Neuron (in vitro differentiated cells): ENCODE measurements around the gene ARHGAP27.

ENCODE experiments used
- H2AFZ ChIP-seq: one replicate; pipeline ENCODE4 v1.6.1; 2013; ENCODE audit warnings: low read depth, mild to moderate bottlenecking, inconsistent platforms, low read length, moderate library complexity
- H3K27me3 ChIP-seq: one replicate; pipeline ENCODE4 v1.6.1; 2013; ENCODE audit warnings: low read length; ENCODE audit not compliant: insufficient read depth
- H3K36me3 ChIP-seq: one replicate; pipeline ENCODE4 v1.6.1; 2013; ENCODE audit warnings: low read length; ENCODE audit not compliant: insufficient read depth
- H3K4me1 ChIP-seq: one replicate; pipeline ENCODE4 v1.6.1; 2013; ENCODE audit warnings: low read length; ENCODE audit not compliant: insufficient read depth
- H3K4me3 ChIP-seq: 2 replicates; pipeline ENCODE4 v1.5.1; 2013; ENCODE audit warnings: mild to moderate bottlenecking, low read length, moderate library complexity
- H3K9me3 ChIP-seq: one replicate; pipeline ENCODE4 v1.6.1; 2013; ENCODE audit warnings: low read length

The ARHGAP27 gene

DNA sequence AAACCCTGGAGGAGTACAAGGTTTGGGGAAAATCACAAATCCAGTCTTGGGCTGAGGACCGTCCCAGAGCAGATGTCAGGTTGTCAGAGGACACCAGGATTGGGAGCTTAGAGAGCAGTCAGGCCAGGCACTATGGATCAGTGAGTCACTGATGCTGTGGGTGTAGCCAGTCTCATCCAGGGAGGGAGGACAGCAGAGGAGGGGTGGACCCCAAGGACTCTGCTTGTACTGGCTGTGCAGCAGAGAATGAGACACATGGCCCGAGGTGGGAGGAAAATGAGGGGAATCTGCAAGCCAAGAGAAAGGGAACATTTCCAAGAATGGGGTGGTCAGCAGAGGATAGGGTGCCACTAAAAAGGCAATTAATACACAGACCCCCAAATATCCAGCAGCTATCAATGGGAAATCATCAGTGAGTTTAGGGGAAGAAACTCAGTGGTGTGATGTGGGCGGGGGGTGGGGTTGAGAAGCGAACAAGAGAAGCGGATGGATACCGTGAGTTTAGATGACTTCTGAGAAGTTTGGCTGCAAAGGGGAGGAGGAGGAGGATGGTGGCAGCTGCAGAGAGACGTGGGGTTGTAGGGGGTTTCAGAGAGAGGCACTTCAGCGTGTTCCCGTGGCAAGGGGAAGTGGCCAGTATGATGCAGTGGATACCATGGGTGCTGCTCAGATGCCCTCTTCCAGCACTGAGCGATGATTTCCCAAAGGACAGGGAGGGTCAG lies 43.9 kb downstream of the ARHGAP27 start:
- Histone ChIP-seq H3K27me3 (peaks cover 9% of the 10 kb centered on the region), H3K4me1 (no peaks in the 10 kb centered on the region), H2AFZ (no peak overlapping the region), H3K36me3 (no peaks in the 10 kb centered on the region), H3K9me3 (no peaks in the 10 kb centered on the region), H3K4me3 (no peak overlapping the region)

DNA sequence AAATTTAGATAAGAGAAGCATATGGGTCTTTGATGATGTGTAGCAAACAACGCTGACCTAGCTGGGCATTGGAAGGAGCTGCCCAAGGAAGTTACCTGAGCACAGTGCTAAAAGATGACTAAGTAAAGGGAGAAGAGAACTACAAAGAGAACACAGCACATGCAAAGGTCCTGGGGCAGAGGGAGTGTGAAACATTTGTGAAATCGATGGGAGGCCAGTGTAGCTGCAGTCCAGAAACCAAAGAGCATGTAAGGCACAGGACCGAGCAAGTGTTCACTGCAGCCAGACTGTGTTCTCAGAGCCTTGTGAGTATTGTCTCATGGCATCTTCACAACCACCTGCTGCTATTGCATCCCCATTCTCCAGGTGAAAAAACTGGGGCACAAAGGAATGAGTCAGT lies 44.9 kb downstream of the ARHGAP27 start:
- H3K9me3 ChIP-seq: no peaks in the 10 kb centered on the region
- H2AFZ ChIP-seq: no peak overlapping the region
- H3K4me1 ChIP-seq: no peaks in the 10 kb centered on the region
- H3K4me3 ChIP-seq: no peak overlapping the region
- H3K27me3 ChIP-seq: peaks cover 9% of the 10 kb centered on the region
- no peaks in the 10 kb centered on the region for H3K36me3 ChIP-seq

DNA sequence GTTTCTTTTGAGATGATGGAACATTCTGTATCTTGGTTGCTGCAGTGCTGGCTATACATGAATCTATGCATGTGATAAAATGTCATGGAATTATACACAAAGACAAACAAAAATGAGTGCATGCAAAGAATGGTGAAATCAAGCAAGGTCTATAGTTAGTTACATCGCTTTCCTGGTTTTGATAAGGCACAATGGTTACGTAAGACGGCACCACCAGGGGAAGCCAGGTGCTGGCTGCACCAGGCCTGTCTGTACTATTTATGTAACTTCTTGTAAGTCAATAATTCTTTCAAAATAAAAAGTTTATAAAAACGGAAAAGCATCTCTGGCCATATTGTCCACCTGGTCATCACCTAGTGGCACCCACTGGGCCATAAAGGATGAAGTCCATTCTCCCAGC lies 46.5 kb downstream of the ARHGAP27 start:
- H3K4me1 ChIP-seq: no peaks in the 10 kb centered on the region
- H3K4me3 ChIP-seq: no peak overlapping the region
- no peaks in the 10 kb centered on the region for H3K9me3 ChIP-seq
- peaks cover 9% of the 10 kb centered on the region for H3K27me3 ChIP-seq
- no peak overlapping the region for H2AFZ ChIP-seq
- H3K36me3 ChIP-seq: no peaks in the 10 kb centered on the region

- no peak overlapping the region for H3K4me3 ChIP-seq
- H3K9me3 ChIP-seq: no peaks in the 10 kb centered on the region
- peaks cover 7% of the 10 kb centered on the region for H3K27me3 ChIP-seq
- H2AFZ ChIP-seq: no peak overlapping the region
- no peaks in the 10 kb centered on the region for H3K36me3 ChIP-seq
- H3K4me1 ChIP-seq: no peaks in the 10 kb centered on the region
Observed at GRCh38 chr17:45385331-45385997, 47.2 kb downstream of the ARHGAP27 start.

DNA sequence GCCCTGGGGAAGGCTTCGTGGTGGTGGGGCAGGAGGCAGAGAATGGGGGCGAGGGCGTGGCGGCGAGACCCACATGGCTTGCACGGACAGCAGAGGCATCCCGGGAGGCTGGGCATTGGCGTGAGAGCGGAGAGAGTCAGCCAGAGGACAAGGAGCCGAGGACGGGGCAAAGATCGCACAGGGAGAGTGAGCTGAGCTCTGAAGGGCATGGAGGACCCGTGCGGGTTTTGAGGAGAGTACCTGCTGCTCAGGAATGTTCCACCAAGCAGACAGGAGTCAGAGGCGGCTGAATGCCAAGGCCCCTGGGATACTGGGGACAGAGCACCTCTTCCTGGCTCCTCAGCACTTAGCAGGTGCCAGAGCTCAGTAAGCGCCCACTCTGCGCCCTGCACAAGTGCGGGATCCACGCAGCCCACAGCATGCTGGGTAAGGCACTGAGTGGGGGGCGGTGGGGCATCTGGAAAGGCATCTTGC lies 47.8 kb downstream of the ARHGAP27 start:
- Histone ChIP-seq H3K4me3 (no peak overlapping the region), H3K27me3 (peaks cover 7% of the 10 kb centered on the region), H2AFZ (no peak overlapping the region), H3K9me3 (no peaks in the 10 kb centered on the region), H3K36me3 (no peaks in the 10 kb centered on the region), H3K4me1 (no peaks in the 10 kb centered on the region)

- Histone ChIP-seq H3K36me3 (no peaks in the 10 kb centered on the region), H2AFZ (no peak overlapping the region), H3K27me3 (peaks cover 1% of the 10 kb centered on the region), H3K4me1 (no peaks in the 10 kb centered on the region), H3K4me3 (no peak overlapping the region), H3K9me3 (no peaks in the 10 kb centered on the region)
Observed at GRCh38 chr17:45384047-45384788, 48.5 kb downstream of the ARHGAP27 start.

DNA sequence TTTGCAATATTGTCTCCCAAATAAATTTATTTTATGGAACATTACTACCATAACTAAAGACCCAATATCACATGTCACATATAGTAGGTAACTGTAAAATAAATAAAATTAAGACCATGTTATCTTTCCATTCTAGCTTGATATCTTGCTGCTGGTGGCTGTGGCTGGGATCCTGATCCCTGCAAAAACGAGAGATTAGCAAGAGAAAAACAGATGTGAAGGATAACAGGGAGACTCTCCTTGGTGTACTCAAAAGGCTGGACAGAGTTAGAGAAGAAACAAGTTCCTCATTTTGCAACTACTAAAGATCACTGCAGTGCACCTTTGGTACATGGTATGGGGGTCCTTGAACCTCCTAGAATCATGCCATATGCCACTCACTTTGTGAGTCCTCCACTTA lies 49.7 kb downstream of the ARHGAP27 start:
- H2AFZ ChIP-seq: no peak overlapping the region
- H3K4me1 ChIP-seq: no peaks in the 10 kb centered on the region
- H3K9me3 ChIP-seq: no peaks in the 10 kb centered on the region
- no peak overlapping the region for H3K4me3 ChIP-seq
- H3K36me3 ChIP-seq: no peaks in the 10 kb centered on the region
- H3K27me3 ChIP-seq: no peaks in the 10 kb centered on the region

DNA sequence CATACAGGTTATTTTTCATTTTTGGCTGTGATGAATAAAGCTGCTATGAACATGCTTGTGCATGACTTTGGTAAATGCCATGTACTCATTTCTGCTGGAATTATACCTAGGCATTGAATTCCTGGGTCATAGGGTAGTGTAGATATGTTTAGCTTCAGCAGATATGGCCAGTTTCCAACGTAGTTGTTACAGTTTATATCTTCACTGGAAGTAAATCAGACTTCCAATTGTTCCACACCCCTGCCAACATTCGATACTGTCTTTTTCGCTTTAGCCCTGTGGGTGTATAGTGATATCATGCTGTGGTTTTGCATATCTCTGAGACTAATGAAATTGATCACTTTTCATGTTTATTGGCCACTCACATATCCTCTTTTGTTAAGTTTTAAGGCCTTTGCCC lies 50.4 kb downstream of the ARHGAP27 start:
- no peaks in the 10 kb centered on the region for H3K9me3 ChIP-seq

DNA sequence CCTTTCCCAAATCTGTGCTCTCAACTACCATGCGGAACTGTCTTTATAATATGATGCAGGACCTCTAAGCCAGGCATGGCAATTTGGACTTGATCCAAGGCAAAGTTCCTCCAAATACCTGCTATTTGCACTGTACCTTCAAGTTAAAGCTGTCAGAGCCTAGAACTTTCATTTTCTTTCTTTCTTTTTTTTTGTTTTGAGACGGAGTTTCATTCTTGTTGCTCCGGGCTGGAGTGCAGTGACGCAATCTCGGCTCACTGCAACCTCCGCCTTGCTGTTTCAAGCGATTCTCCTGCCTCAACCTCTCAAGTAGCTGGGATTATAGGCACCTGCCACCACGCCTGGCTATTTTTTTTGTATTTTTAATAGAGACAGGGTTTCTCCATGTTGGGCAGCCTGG lies 51.7 kb downstream of the ARHGAP27 start:
- Histone ChIP-seq H3K36me3 (no peaks in the 10 kb centered on the region), H2AFZ (no peak overlapping the region), H3K4me1 (no peaks in the 10 kb centered on the region), H3K27me3 (no peaks in the 10 kb centered on the region), H3K9me3 (no peaks in the 10 kb centered on the region), H3K4me3 (no peak overlapping the region)

More for the DNA sequence above, 50.4 kb downstream of the ARHGAP27 start:
- Histone ChIP-seq H3K4me1 (no peaks in the 10 kb centered on the region), H3K36me3 (no peaks in the 10 kb centered on the region), H3K4me3 (no peak overlapping the region), H2AFZ (no peak overlapping the region), H3K27me3 (no peaks in the 10 kb centered on the region)

DNA sequence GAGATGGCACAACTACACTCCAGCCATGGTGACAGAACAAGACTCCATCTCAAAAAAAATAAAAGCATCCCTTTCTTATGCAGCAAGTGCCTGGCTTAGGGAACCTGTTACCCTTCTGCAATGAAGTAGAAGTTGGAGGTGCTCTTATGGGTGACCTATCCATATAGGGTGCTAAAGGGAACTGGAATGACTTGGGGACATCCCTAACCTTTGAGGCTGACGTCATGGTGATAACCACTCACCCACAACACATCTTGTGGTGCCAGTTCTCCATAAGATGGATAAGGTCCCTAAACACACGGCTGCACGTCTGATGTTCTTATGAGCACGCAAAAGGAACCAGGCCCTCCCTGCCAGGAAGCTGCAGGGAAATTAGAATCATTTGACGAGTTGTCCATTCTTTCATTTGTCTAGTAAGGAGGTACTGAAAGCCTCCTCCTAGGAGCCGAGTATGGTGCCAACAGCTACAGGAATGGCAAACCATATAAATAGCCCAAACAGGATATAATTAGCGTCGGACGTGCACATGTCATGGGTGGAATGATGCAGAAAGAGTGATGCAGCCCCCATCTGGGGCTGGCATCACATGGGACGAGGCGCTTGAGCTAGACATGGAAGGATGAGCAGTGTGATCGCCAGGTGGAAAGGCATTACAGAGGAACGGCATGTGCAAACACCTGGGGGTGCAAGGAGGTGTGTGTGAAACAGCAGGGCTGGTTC lies 52.5 kb downstream of the ARHGAP27 start:
- Histone ChIP-seq H3K36me3 (no peaks in the 10 kb centered on the region), H3K9me3 (no peaks in the 10 kb centered on the region), H2AFZ (no peak overlapping the region), H3K4me1 (no peaks in the 10 kb centered on the region), H3K4me3 (no peak overlapping the region), H3K27me3 (no peaks in the 10 kb centered on the region)

DNA sequence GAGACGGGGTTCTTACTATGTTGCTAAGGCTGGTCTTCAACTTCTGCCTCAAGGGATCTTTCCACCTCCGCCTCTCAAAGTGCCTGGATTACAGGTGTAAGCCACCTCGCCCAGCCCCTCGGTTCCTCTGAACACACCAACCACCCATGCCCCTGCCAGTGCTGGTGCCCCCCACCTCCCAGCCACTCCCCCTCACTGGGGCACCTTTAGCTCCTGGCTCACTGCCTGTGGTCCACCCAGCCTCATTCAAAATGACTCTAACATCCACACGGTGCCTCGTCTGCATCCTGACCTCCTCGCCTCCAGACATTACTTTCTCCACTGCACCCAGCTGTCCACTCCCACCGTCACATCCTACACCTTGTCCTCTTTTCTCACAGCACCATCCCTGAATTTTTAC lies 55.3 kb downstream of the ARHGAP27 start:
- Histone ChIP-seq H3K36me3 (no peaks in the 10 kb centered on the region), H3K27me3 (no peaks in the 10 kb centered on the region), H3K4me3 (no peak overlapping the region), H3K4me1 (peaks cover under 1% of the 10 kb centered on the region), H2AFZ (no peak overlapping the region), H3K9me3 (no peaks in the 10 kb centered on the region)

- no peaks in the 10 kb centered on the region for H3K27me3 ChIP-seq
- no peak overlapping the region for H2AFZ ChIP-seq
- H3K9me3 ChIP-seq: no peaks in the 10 kb centered on the region
- H3K4me1 ChIP-seq: peaks cover 10% of the 10 kb centered on the region
- H3K4me3 ChIP-seq: no peak overlapping the region
- no peaks in the 10 kb centered on the region for H3K36me3 ChIP-seq
Observed at GRCh38 chr17:45376171-45377005, 56.3 kb downstream of the ARHGAP27 start.
